ENCODE data around the gene ZCCHC14.

DNA sequence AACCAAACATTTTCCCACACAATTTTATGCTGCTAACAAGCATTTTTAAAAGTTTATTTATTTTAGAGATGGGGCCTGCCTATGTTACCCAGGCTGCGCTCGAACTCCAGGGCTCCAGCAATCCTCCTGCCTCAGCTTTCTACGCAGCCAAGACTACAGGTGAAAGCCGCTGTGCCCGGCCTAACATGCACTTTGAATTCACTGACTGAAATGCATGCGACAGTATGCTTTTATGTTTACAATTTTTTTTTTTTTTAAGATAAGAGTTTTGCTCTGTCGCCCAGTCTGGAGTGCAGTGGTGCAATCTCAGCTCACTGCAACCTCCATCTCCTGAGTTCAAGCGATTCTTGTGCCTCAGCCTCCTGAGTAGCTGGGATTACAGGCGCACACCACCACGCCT, 52.9 kb downstream of the ZCCHC14 start:
- TF ChIP-seq, protein P1, sequence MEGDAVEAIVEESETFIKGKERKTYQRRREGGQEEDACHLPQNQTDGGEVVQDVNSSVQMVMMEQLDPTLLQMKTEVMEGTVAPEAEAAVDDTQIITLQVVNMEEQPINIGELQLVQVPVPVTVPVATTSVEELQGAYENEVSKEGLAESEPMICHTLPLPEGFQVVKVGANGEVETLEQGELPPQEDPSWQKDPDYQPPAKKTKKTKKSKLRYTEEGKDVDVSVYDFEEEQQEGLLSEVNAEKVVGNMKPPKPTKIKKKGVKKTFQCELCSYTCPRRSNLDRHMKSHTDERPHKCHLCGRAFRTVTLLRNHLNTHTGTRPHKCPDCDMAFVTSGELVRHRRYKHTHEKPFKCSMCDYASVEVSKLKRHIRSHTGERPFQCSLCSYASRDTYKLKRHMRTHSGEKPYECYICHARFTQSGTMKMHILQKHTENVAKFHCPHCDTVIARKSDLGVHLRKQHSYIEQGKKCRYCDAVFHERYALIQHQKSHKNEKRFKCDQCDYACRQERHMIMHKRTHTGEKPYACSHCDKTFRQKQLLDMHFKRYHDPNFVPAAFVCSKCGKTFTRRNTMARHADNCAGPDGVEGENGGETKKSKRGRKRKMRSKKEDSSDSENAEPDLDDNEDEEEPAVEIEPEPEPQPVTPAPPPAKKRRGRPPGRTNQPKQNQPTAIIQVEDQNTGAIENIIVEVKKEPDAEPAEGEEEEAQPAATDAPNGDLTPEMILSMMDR (IDR thresholded peaks at IDR 0.05): no peak
- TF ChIP-seq POLR2A (IDR thresholded peaks at IDR 0.05): no peak
